ENCODE measurements around the gene MCC.

The MCC gene

GRCh38 chr5:113264046-113264445 lies 224.2 kb downstream of the MCC start:
- H3K4me3 ChIP-seq (ENCODE audit: low read depth, low read length) = no peak overlapping the region
- H3K27me3 ChIP-seq (ENCODE audit: control insufficient read depth, insufficient read depth, low read length) = no peaks in the 10 kb centered on the region
- no peak overlapping the region for H3K9ac ChIP-seq (ENCODE audit: low read depth, low read length)
- H3K27ac ChIP-seq (ENCODE audit: low read depth, low read length) = no peak overlapping the region
- no peaks in the 10 kb centered on the region for H3K36me3 ChIP-seq (ENCODE audit: control insufficient read depth, insufficient read depth, low read length)
- no peaks in the 10 kb centered on the region for H3K9me3 ChIP-seq (ENCODE audit: control insufficient read depth, insufficient read depth, low read length)
- H3K4me1 ChIP-seq (ENCODE audit: control insufficient read depth, insufficient read depth, low read length) = peaks cover 41% of the 10 kb centered on the region

GRCh38 chr5:113263545-113263944 lies 224.7 kb downstream of the MCC start:
- Histone ChIP-seq H3K4me3 (ENCODE audit: low read depth, low read length) (no peak overlapping the region), H3K36me3 (ENCODE audit: control insufficient read depth, insufficient read depth, low read length) (no peaks in the 10 kb centered on the region), H3K9me3 (ENCODE audit: control insufficient read depth, insufficient read depth, low read length) (no peaks in the 10 kb centered on the region), H3K4me1 (ENCODE audit: control insufficient read depth, insufficient read depth, low read length) (peaks cover 36% of the 10 kb centered on the region), H3K9ac (ENCODE audit: low read depth, low read length) (no peak overlapping the region), H3K27me3 (ENCODE audit: control insufficient read depth, insufficient read depth, low read length) (no peaks in the 10 kb centered on the region), H3K27ac (ENCODE audit: low read depth, low read length) (no peak overlapping the region)

GRCh38 chr5:113262674-113263073 lies 225.6 kb downstream of the MCC start:
- Histone ChIP-seq H3K9me3 (ENCODE audit: control insufficient read depth, insufficient read depth, low read length) (no peaks in the 10 kb centered on the region), H3K4me1 (ENCODE audit: control insufficient read depth, insufficient read depth, low read length) (peaks cover 30% of the 10 kb centered on the region), H3K27ac (ENCODE audit: low read depth, low read length) (no peak overlapping the region), H3K36me3 (ENCODE audit: control insufficient read depth, insufficient read depth, low read length) (no peaks in the 10 kb centered on the region), H3K9ac (ENCODE audit: low read depth, low read length) (no peak overlapping the region), H3K27me3 (ENCODE audit: control insufficient read depth, insufficient read depth, low read length) (no peaks in the 10 kb centered on the region), H3K4me3 (ENCODE audit: low read depth, low read length) (no peak overlapping the region)

GRCh38 chr5:113259034-113259433 lies 229.2 kb downstream of the MCC start:
- Histone ChIP-seq H3K9me3 (ENCODE audit: control insufficient read depth, insufficient read depth, low read length) (no peaks in the 10 kb centered on the region), H3K4me1 (ENCODE audit: control insufficient read depth, insufficient read depth, low read length) (peaks cover 8% of the 10 kb centered on the region), H3K4me3 (ENCODE audit: low read depth, low read length) (no peak overlapping the region), H3K9ac (ENCODE audit: low read depth, low read length) (no peak overlapping the region), H3K27me3 (ENCODE audit: control insufficient read depth, insufficient read depth, low read length) (no peaks in the 10 kb centered on the region), H3K36me3 (ENCODE audit: control insufficient read depth, insufficient read depth, low read length) (no peaks in the 10 kb centered on the region), H3K27ac (ENCODE audit: low read depth, low read length) (no peak overlapping the region)

GRCh38 chr5:113257545-113257944 lies 230.7 kb downstream of the MCC start:
- H3K4me1 ChIP-seq (ENCODE audit: control insufficient read depth, insufficient read depth, low read length) = 0 out of 2 replicates have a peak, but pooled peaks cover 2% of the 10 kb centered on the region
- H3K27ac ChIP-seq (ENCODE audit: low read depth, low read length) = no peak overlapping the region
- no peak overlapping the region for H3K9ac ChIP-seq (ENCODE audit: low read depth, low read length)
- no peaks in the 10 kb centered on the region for H3K36me3 ChIP-seq (ENCODE audit: control insufficient read depth, insufficient read depth, low read length)
- no peaks in the 10 kb centered on the region for H3K27me3 ChIP-seq (ENCODE audit: control insufficient read depth, insufficient read depth, low read length)
- H3K9me3 ChIP-seq (ENCODE audit: control insufficient read depth, insufficient read depth, low read length) = no peaks in the 10 kb centered on the region
- H3K4me3 ChIP-seq (ENCODE audit: low read depth, low read length) = no peak overlapping the region

- no peaks in the 10 kb centered on the region for H3K4me1 ChIP-seq (ENCODE audit: control insufficient read depth, insufficient read depth, low read length)
- H3K9ac ChIP-seq (ENCODE audit: low read depth, low read length) = no peak overlapping the region
- no peaks in the 10 kb centered on the region for H3K27me3 ChIP-seq (ENCODE audit: control insufficient read depth, insufficient read depth, low read length)
- H3K4me3 ChIP-seq (ENCODE audit: low read depth, low read length) = no peak overlapping the region
- no peaks in the 10 kb centered on the region for H3K9me3 ChIP-seq (ENCODE audit: control insufficient read depth, insufficient read depth, low read length)
- no peak overlapping the region for H3K27ac ChIP-seq (ENCODE audit: low read depth, low read length)
- no peaks in the 10 kb centered on the region for H3K36me3 ChIP-seq (ENCODE audit: control insufficient read depth, insufficient read depth, low read length)
These were observed 231.4 kb downstream of the MCC start for GRCh38 chr5:113256671-113257452.

- no peak overlapping the region for H3K9ac ChIP-seq (ENCODE audit: low read depth, low read length)
- H3K9me3 ChIP-seq (ENCODE audit: control insufficient read depth, insufficient read depth, low read length) = no peaks in the 10 kb centered on the region
- peaks cover 4% of the 10 kb centered on the region for H3K4me1 ChIP-seq (ENCODE audit: control insufficient read depth, insufficient read depth, low read length)
- H3K36me3 ChIP-seq (ENCODE audit: control insufficient read depth, insufficient read depth, low read length) = no peaks in the 10 kb centered on the region
- no peaks in the 10 kb centered on the region for H3K27me3 ChIP-seq (ENCODE audit: control insufficient read depth, insufficient read depth, low read length)
- no peak overlapping the region for H3K27ac ChIP-seq (ENCODE audit: low read depth, low read length)
- H3K4me3 ChIP-seq (ENCODE audit: low read depth, low read length) = no peak overlapping the region
These were observed 232.5 kb downstream of the MCC start for GRCh38 chr5:113255579-113256386.

- H3K36me3 ChIP-seq (ENCODE audit: control insufficient read depth, insufficient read depth, low read length) = no peaks in the 10 kb centered on the region
- H3K4me1 ChIP-seq (ENCODE audit: control insufficient read depth, insufficient read depth, low read length) = peaks cover 8% of the 10 kb centered on the region
- no peak overlapping the region for H3K27ac ChIP-seq (ENCODE audit: low read depth, low read length)
- no peak overlapping the region for H3K9ac ChIP-seq (ENCODE audit: low read depth, low read length)
- no peaks in the 10 kb centered on the region for H3K9me3 ChIP-seq (ENCODE audit: control insufficient read depth, insufficient read depth, low read length)
- no peak overlapping the region for H3K4me3 ChIP-seq (ENCODE audit: low read depth, low read length)
- no peaks in the 10 kb centered on the region for H3K27me3 ChIP-seq (ENCODE audit: control insufficient read depth, insufficient read depth, low read length)
These were observed 233.1 kb downstream of the MCC start for GRCh38 chr5:113255105-113255504.

GRCh38 chr5:113253037-113253436 lies 235.2 kb downstream of the MCC start:
- Histone ChIP-seq H3K27ac (ENCODE audit: low read depth, low read length) (no peak overlapping the region), H3K4me3 (ENCODE audit: low read depth, low read length) (no peak overlapping the region), H3K9ac (ENCODE audit: low read depth, low read length) (no peak overlapping the region), H3K4me1 (ENCODE audit: control insufficient read depth, insufficient read depth, low read length) (peaks cover 8% of the 10 kb centered on the region), H3K27me3 (ENCODE audit: control insufficient read depth, insufficient read depth, low read length) (no peaks in the 10 kb centered on the region), H3K36me3 (ENCODE audit: control insufficient read depth, insufficient read depth, low read length) (no peaks in the 10 kb centered on the region), H3K9me3 (ENCODE audit: control insufficient read depth, insufficient read depth, low read length) (no peaks in the 10 kb centered on the region)

- peaks cover 13% of the 10 kb centered on the region for H3K4me1 ChIP-seq (ENCODE audit: control insufficient read depth, insufficient read depth, low read length)
These were observed 236.2 kb downstream of the MCC start for GRCh38 chr5:113252066-113252465.

GRCh38 chr5:113250341-113250953 lies 237.8 kb downstream of the MCC start:
- Histone ChIP-seq H3K9me3 (ENCODE audit: control insufficient read depth, insufficient read depth, low read length) (no peaks in the 10 kb centered on the region), H3K27ac (ENCODE audit: low read depth, low read length) (no peak overlapping the region)

More at GRCh38 chr5:113252066-113252465, 236.2 kb downstream of the MCC start:
- H3K27ac ChIP-seq (ENCODE audit: low read depth, low read length) = no peak overlapping the region
- H3K27me3 ChIP-seq (ENCODE audit: control insufficient read depth, insufficient read depth, low read length) = no peaks in the 10 kb centered on the region
- no peaks in the 10 kb centered on the region for H3K9me3 ChIP-seq (ENCODE audit: control insufficient read depth, insufficient read depth, low read length)
- no peak overlapping the region for H3K4me3 ChIP-seq (ENCODE audit: low read depth, low read length)
- H3K9ac ChIP-seq (ENCODE audit: low read depth, low read length) = no peak overlapping the region
- no peaks in the 10 kb centered on the region for H3K36me3 ChIP-seq (ENCODE audit: control insufficient read depth, insufficient read depth, low read length)

More at GRCh38 chr5:113250341-113250953, 237.8 kb downstream of the MCC start:
- Histone ChIP-seq H3K9ac (ENCODE audit: low read depth, low read length) (no peak overlapping the region), H3K27me3 (ENCODE audit: control insufficient read depth, insufficient read depth, low read length) (no peaks in the 10 kb centered on the region), H3K36me3 (ENCODE audit: control insufficient read depth, insufficient read depth, low read length) (no peaks in the 10 kb centered on the region), H3K4me3 (ENCODE audit: low read depth, low read length) (no peak overlapping the region), H3K4me1 (ENCODE audit: control insufficient read depth, insufficient read depth, low read length) (peaks cover 29% of the 10 kb centered on the region)
